ENCODE measurements around the gene NBPF11.
A peak's percentile ranks its signal among the peaks of the same experiment; 100 is the strongest.
"Not testable (repeated sequence)": the region's sequence is repeated elsewhere in the genome, so short reads cannot be mapped to it uniquely, and the experiment has no call there.

NBPF11 gene, protein sequence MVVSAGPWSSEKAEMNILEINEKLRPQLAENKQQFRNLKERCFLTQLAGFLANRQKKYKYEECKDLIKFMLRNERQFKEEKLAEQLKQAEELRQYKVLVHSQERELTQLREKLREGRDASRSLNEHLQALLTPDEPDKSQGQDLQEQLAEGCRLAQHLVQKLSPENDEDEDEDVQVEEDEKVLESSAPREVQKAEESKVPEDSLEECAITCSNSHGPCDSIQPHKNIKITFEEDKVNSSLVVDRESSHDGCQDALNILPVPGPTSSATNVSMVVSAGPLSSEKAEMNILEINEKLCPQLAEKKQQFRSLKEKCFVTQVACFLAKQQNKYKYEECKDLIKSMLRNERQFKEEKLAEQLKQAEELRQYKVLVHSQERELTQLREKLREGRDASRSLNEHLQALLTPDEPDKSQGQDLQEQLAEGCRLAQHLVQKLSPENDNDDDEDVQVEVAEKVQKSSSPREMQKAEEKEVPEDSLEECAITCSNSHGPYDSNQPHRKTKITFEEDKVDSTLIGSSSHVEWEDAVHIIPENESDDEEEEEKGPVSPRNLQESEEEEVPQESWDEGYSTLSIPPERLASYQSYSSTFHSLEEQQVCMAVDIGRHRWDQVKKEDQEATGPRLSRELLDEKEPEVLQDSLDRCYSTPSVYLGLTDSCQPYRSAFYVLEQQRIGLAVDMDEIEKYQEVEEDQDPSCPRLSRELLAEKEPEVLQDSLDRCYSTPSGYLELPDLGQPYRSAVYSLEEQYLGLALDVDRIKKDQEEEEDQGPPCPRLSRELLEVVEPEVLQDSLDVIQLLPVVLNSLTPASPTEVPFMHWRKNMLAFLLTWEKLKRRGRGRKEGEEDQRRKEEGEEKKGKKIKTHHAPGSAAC

DNA sequence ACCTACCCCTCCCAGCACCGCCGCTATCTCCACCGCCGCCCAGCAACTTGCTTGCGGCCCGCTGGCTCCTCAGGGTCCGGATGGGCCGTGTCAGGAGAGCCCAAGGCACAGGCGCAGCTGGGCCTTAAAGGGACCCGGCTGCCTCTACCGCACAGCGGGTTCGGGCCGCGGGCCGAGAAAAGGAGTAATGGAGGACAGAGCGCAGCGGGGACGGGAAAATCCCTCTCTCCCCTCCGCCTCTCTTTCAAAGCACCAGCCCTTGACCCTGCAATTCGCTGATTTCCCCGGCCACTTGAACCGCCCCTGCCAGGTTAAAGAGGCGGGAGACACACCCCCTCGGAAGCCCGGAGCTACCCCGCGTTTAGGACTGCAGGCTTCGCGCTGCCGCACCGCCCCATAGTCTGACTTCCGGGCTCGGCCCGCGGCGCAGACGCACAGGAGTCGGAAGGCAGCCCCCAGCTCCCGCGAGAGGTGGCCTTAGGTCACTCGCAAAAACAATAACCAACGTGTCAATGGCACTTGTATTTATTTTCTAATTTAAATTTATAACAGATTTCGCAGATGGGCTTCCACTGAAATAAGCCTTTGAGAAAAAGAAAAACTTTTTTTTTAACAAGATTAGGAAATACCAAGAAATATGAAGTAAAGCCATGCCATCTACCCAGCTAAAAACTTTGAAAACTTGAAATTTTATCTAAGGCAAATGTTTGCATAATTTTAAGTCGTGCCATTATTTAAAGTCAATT lies at the start of gene NBPF11:
Gene NBPF11, minus strand, starts transcription at position 371 of the 746 bp plus-strand sequence. CDS start 25,278 bp downstream, outside the sequence.
- DNase-seq = peak; percentile 45

- not testable (repeated sequence) for DNase-seq
These were observed 45.3 kb upstream of the NBPF11 start for GRCh38 chr1:148197396-148197795.

DNA sequence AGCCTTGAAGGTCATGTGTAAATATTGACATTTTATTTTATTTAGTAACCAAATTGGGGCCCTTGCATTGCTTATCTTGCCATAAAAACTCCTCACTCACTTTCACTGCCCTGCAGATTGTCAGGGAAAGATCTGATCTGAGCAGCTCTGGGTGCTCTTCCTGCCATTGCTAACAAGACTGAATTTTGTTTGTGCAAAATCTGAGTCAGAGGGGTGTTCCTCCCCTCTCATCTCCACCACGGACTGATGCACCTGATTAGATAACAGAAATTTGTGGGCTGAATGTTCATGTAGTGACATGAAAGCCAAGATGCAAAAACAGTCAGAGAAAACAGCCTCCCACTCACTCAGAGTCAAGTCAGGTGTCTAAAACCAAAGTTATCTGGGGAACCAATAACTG lies 44.9 kb upstream of the NBPF11 start:
- DNase-seq = not testable (repeated sequence)

DNA sequence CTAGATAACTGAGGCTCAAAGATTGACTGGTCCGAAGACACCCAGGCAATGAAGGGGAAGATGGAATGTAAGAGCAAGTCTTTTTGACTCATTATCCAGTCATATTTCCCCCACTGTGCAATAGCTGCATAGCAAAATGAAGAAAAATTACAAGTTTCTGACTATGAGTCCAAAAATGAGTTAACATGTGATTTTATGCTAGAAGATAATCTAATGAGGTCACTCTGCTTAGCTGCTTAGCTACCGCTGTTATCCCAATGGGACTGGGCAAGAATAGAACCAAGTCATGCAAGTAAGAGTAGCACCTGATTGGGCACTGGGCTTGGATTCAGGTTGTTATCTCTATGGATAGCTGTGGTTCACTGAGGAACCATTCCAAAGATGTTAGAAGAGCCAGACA lies 43.0 kb upstream of the NBPF11 start:
- not testable (repeated sequence) for DNase-seq

DNA sequence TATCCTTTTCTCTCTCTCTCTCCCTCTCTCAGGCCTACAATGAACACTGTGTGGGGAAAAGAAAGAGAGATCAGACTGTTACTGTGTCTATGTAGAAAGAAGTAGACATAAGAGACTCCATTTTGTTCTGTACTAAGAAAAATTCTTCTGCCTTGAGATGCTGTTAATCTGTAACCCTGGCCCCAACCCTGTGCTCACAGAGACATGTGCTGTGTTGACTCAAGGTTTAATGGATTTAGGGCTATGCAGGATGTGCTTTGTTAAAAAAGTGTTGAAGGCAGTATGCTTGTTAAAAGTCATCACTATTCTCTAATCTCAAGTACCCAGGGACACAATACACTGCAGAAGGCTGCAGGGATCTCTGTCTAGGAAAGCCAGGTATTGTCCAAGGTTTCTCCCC lies 36.7 kb upstream of the NBPF11 start:
- not testable (repeated sequence) for DNase-seq

GRCh38 chr1:148178682-148179081 lies 26.6 kb upstream of the NBPF11 start:
- not testable (repeated sequence) for DNase-seq

DNA sequence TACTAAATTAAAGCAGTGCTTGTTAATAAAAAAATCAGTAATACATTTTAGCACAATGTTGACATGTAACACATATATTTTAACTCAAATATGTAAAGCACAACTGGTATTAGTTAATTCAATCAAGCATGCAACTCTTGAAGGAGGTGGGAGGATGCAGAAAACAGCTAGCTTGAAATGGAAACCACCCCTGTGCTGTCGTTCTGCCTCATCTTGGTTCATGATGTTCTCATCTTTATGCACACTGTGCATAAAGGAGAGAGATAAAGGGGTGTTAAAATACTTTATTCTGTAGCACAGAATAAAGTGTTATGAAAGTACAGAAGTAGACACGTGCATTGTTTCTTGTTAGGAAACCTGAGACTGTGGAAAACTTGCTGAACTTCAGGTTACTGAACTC lies 23.3 kb upstream of the NBPF11 start:
- not testable (repeated sequence) for DNase-seq

DNA sequence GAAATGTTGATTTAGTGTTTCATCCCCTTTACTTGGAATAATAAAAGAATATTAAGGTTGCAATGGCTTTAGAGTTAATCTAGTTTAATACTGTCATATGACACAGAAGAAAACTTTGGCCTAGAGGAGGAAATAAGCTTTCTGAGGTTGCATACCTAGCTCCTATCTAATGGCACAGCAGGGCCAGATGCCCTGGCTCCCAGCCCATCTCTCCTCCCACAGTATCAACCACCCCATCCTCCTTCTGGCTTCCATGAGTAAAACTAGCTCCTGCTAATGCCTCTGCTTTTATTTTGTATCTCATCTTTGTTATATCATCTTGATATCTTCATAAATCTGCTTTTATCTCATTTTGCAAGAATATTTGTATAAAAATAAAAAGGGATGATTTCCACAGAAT lies 19.9 kb upstream of the NBPF11 start:
- DNase-seq = not testable (repeated sequence)

DNA sequence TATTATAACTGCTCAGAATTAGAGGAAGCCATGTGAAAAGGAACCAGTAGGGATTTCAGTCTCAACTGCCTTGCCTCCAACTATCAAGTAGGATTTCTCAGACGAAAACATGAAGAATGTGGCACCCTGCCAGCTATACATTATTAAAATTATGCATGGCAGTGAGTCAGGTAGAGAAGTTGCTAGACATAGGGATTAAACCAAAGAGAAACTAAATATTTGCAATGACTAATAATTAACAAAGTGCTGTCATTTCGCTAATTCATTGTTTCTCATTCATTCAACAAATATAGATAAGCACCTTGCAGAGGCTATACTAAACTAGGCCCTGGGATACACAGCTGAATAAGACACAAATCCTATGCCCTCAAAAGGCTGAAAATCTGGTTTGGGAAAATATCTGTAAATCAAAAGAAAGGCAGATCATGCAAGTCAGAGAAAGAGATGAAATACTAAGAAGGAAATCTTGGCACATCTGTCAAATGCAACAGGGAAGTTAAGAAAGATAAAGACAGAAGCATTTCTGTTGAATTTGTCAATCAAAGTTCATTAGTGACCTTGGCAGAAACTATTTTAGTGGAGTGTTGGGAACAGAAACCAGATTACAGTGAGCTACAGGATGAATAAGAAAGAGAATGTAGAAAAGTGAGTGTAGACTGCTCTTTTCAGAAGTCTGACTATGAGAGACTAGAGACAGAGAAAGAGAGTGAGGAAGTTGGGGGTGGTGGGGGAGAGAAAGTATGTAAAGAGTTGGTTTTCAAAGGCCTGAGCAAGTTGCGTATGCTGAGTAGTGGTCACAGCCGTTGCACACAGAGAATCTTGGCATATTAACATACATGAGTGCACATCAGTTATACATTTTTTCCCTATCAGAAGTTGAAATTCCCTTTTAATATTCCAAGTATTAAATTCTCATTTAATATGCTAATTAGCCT lies 14.7 kb upstream of the NBPF11 start:
- DNase-seq = no peak

DNA sequence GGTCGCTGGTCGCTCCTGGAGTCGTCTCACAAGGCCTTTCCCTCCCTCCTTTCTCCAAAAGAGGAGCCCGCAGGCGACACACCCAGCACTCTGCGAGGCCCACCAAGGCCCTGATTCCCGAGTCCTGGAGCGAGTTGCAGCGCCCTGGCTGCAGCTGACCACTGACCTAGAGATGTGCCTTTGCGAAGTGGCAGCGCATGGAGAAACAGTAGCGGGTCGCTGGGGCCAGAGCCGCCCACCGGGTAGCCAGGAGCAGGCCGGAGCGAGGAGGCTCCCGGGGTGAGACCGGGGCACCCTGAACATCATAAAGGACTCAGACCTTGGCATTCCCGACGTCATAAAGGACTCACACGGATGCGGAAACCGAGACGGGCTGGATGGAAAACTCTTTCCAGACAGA lies 10.3 kb upstream of the NBPF11 start:
- DNase-seq = no peak

- no peak for DNase-seq
These were observed 9.2 kb upstream of the NBPF11 start for GRCh38 chr1:148161053-148161901.

DNA sequence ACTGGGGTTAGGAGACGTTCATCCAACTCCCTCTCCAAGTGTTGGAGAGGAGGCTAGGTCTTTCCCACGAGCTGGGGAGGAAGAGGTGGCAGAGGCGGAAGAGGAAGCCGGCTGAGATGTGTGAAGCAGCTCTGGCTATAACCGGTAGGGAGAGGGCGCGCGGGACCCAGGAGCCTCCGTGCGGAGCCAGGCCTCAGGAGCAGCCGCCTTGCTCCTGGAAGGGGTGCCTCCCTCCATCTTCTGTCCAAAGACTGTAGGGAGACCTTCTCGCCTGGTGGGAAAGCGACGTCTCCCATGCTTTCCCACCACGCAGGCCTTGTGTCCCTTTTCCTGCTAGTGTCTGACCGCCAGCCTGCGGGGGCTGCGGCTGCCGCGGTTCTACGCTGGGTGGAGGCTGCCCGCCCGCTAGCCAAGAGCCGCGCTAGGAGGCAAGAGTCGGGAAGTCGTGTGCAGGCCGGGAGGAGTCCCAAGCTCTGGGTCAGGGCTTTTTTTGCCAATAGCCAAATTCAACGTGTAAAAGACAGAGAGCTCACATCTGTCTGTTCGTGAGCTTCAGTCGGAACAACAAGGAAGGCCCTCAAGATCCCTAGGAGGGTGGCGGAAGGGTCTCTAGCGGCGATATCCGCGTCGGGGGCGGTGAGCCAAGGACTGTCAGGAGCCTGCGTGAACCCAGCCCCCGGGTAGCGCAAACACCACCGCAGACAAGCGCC lies 8.4 kb upstream of the NBPF11 start:
- no peak for DNase-seq

DNA sequence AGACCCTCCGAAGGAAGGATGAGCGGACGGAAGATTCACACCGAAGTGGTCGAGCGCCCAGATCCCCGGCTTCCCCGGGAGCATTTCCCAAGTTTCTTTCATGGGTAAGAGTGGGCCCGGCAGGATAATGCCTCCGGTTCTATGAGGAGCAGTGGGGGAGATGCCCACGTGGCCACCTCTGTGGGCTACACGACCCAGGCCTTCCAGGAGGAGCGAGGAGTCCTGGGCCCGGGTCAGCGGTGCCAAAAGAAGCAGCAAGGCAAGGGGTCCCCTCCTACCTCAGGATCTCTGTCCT lies 7.9 kb upstream of the NBPF11 start:
- no peak for DNase-seq

- DNase-seq = no peak
These were observed 6.4 kb upstream of the NBPF11 start for GRCh38 chr1:148158341-148159003.

GRCh38 chr1:148157803-148158202 lies 5.7 kb upstream of the NBPF11 start:
- not testable (repeated sequence) for DNase-seq

DNA sequence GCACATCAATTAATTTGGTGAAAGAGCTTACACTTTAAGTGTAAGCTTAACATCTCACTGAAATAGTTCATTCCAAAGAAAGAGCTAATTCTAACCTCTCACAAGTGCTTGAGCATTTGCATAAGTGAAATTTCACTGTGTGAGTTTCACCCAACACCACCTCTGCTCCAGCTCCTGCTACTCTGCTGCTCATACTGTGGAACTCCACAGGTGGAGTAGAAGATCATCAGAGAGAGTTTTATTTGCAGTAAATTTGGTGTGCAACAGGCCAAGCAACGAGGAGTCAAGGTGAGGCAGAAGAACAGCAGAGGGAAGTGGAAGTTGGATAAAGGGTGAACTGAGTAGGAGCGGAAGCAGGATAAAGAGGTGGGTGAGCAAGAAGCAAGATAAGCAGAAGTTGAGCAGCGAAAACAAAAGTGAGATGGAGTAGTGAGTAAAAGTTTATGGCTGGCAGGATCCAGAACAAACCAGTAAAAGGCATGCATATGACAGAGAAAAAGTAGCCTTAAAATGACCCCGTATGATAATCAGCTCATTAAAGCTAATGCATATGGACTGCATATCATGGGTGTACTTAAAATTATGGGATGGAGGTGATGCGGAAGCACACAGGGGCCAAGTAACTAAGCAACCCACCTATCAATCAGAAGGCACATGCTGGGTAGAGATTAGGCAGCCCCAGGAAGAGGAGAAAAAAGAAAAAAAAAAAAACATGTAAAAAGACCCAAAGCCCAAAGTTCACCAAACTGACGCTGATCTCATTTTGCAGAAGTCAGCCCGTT lies 3.6 kb upstream of the NBPF11 start:
- not testable (repeated sequence) for DNase-seq

GRCh38 chr1:148152795-148153194 lies 714 bp upstream of the NBPF11 start:
- DNase-seq = not testable (repeated sequence)

- not testable (repeated sequence) for DNase-seq
These were observed 686 bp downstream of the NBPF11 start for GRCh38 chr1:148151371-148151819.

- DNase-seq = not testable (repeated sequence)
These were observed 1.1 kb downstream of the NBPF11 start for GRCh38 chr1:148150945-148151344.

Measured in NCI-H2171 (cell line).